HG03196 (cell line): Measurements from ENCODE around the gene ERGIC3.

Experiments
- ATAC-seq: cut with Tn5 transposase; IDR thresholded peaks from one replicate; pipeline ENCODE4 v1.9.1; 2021; ENCODE audit not compliant: unreplicated experiment

Gene ERGIC3

DNA sequence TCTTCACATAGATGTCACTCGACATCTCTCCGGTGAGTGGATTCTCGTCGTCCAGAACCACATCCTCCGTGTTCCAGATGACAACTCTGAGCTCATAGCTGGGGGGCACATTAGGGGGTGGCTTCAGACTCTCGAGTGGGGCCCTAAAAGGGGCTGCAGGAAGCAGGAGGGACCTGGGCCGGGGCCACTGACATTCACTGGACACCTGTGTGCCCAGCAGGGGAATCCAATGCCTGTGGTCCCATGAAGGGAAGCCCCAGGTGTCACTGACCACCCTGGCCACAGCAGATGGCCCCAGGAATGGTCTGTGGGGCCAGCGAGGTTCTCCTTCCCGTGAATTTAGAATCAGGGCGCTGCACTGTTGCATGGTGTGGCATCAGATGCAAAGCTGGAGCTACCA lies 18.7 kb downstream of the ERGIC3 start:
- no peak for ATAC-seq

DNA sequence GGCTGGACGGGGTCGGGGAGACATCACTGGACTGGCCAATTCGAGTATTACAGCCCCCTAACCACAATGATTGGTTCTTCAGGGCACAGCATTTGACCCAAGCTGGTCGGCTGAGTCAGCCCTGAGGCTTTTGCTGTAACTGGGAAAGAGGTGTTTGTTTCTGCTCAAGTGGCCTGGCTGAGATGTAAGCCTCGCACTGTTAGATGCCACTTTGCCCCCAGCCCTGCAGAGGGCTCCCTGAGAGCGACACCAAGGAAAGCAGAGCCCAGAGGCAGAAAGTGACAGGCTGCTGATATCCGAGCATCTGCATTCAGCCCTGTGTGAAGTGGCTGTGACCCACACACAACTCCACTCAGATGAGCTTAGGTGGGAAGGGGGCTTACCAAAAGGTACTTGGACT lies 19.4 kb downstream of the ERGIC3 start:
- no peak for ATAC-seq

DNA sequence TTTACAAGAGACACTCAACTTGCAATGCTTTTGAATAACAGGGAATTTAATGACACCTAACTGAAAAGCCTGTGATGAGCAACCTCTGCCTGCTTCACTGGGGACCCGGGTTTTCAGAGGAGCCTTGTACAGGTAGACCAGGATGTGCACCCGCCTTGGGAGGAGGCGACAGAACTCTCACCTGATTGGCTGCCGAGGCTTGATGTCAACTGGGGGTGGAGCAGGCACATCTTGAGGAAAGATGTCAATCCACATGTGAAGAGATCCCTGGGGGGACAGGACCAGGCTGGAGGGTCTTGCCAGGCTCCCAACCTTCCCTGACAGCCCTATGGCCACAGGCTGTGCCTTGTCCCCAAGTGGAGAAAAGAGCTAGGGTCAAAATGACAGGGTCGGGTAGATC lies 19.8 kb downstream of the ERGIC3 start:
- ATAC-seq: no peak

DNA sequence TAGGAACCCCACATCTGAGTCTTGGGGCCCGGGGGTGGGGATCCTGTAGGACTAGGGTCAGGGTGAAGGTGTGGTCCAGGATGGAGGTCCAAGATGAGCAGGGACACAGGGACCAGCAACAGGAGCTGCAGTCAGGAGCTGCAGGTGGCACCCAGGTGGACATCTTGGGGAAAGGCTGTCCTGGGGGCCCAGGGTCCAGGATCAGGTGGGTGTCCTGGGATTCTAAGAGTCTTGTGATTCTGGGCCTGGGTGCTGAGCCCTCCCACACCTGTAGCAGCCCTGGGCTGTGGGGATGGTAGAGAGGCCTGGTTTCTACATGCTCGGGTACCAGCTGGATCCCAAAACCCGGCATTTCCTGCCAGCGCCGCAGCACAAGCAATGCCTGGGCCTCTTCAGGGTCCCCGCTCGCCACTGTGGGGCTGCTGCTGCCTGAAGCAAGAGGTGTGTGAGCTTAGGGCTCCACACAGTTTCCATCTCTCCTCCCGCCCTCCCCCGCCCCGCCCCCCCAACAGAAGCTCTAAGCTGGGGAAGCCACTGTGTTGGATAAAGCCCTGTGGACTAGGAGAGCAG lies 20.7 kb downstream of the ERGIC3 start:
- no peak for ATAC-seq

DNA sequence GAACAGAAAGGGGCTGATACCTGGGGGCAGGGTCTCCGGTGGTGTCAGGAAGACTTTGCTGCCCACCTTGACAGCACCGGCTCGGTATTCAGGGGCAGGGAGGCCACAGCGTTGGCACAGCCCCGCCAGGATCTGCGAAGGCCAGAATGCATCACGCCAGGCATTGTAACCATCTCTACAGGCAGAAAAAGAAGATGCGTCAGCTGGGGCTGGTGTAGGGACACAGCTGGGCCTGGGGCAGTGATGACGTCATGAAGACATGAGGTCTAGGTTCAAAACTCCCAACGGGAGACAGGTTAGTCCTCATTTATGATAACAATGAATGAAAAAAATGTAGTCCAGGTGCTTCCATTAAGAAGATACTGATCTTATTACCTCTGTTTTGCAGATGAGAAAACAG lies 22.0 kb downstream of the ERGIC3 start:
- no peak for ATAC-seq

DNA sequence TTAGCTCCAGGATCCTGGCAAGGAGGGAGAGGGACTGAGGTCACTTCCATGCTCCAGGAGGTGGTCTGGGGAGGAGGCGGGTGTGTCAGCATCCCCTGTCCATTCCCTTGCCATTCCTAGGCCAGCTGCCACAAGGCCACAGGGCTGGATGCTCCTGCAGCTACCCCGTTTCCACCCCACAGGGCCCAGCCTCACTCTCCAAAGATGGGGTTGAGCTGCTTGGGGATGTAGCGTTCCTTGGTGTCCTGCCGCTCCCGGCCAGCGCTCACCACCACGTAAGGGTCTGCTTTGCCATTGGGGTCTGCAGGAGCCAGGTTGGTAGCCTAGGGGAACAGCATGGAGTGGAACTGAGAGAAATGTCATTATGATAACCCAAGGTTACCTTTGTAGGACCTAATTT lies 23.0 kb downstream of the ERGIC3 start:
- no peak for ATAC-seq

DNA sequence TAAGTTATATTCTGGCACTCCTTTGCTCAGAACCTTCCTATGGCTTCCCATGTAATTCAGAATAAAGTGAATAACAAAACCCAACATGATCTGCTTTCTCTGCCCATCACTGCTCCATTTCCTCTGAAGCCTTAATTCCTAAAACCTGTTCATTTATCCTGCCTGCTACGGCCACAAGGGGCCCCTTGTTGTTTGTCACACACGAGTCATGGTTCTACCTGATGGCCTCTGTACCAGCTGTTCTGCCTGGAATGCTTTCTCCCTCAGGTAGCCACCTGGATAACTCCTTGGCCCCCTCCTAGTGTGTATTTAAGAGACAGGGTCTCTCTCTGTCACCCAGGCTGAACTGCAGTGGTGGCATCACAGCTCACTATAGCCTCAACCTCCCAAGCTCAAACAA lies 26.8 kb downstream of the ERGIC3 start:
- no peak for ATAC-seq

DNA sequence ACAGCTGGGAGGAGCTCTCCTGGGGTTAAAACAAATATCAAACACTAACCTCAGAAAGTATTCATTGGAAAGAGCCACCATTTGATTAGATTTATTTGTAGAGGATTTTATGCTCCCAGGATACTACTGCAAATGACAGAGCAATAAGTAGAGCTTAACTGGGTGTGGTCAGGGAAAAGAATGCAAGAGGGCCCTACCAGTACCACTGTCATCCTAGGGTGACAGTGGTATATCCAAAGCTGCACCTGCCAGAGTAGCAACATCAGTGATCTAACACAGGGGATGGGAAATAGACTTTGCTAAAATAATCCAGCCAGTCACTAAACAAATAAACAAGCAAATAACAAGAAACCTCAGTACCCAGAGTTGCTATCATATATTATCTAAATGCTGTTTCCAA lies 29.7 kb downstream of the ERGIC3 start:
- no peak for ATAC-seq

DNA sequence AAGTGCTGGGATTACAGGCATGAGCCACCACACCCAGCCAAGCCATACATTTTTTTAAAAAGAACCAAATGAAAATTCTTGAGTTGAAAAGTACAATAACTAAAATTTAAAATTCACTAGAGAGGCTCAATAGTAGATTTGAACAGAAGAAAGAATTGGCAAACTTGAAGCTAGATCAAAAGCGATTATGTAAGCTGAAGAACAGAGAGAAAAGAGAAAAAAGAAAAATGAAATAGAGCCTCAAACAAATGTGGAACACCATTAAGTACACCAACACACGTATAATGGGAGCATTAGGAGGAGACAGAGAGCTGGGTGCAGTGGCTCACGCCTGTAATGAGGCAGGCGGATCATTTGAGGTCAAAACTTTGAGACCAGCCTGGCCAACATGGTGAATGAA lies 31.0 kb downstream of the ERGIC3 start:
- no peak for ATAC-seq

DNA sequence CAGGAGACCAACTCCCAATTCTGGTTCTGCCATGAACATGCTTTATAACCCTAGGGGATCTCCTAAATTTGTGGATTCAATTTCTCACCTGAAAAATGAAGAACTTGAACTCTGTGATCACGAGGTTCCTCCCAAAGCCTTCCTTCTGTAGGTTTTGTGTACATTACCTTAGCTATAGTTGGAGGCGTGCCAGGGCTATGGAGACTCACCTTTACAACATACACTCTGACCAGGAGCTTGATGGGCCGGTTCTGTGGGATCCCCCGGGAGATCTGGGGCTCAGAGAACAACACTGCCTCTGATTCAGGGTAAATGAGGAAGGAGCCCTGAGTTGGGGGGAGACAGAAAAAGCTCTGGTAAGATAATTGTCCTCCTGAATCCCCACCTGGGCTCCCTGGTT lies 34.1 kb downstream of the ERGIC3 start:
- no peak for ATAC-seq

DNA sequence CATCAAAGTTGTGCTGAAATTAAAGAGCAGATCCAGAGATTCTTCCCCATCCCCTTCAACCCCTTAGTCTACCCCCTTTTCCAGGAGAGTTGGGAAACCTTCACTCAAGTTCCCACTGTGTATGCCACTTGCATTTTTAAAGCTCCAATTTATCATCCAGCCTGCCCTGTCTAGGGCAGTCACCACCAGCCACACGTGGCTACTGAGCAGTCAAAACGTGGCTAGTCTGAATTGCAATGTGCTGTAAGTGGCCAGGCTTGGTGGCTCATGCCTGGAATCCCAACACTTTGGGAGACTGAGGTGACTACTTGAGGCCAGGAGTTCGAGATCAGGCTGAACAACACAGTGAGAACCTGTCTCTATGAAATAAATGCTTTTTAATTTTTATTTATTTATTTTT lies 34.9 kb downstream of the ERGIC3 start:
- ATAC-seq: no peak

DNA sequence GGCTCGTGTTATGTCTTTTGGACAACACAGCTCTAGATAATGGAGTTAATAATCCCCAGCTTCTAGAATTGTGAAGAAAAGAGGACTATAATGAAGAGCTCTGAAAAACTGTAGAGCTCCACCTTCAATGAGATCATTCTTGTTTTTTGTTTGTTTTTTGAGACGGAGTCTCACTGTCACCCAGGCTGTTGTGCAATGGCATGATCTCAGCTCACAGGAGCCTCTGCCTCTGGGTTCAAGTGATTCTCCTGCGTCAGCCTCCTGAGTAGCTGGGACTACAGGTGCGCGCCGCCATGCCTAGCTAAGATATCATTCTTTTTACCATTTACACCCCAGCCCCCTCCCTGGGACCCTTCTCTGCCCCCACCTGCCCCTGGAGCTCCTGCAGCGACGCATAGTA lies 36.6 kb downstream of the ERGIC3 start:
- ATAC-seq: no peak

DNA sequence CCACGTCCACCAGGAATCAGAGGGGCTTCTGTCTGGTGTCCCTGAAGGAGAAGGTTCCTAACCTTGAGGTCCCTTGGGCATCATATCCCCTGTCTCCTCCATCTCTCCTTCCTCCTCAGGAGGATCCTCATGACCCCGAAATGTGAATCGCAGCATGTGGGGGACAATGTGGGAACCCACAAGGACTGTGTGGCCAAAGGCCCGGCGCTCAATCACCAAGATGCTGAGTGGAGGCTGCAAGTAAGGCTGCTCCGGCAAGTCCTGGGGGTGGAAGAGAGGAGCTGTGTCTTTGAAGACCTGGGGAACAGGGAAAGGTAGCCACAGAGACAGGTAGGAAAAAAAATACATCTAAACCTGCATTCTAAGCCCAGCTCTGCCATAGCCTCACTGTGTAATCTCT lies 37.3 kb downstream of the ERGIC3 start:
- no peak for ATAC-seq

DNA sequence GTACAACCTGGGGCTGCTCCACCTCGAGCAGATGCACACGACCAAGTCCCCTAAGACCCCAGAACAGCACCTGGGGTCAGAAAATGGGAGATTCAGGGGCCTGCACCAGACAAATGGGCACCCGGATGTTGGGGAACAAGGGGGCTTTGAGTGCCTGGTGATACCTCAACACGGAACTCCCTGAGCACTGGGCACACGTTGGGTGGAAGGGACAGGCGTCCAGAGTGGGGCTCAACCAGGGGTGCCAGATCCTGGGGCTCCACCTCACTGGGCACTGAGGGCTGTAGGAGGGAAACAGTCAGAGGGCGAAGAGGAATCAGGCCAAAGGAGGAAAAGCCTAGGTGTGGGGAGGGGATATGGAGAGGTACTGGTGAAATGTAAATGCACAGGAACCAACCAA lies 40.3 kb downstream of the ERGIC3 start:
- ATAC-seq: no peak

DNA sequence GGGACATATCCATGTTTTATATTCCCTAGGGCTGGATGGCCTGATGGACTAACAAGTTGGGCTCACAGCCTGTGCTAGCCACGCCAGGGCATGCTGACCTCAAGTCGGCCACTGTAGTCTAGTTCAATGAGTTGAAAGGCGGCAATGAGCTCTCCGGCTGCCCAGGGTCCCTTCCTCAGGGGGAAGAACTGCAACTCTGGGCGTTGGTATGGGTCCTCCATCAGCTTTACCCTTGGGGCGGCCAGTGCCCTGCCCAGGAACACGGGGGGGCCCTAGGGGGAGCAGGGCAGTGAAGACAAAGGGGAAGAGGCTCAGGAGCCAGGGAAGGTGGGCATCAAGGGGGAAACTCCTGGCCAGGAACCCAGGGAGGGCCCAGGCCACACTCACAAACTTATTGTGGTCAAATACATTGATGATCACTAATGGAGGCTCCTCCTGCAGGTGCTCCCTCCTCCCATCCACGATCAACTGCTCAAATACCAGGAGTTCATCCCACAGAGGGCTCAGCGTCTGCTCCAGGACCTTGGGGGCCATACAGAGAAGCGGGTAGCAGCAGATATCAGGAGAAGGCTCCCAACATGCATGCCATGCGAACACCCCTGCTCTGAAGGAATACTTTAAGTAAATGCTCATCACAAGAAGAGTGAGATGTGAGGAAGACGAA lies 41.0 kb downstream of the ERGIC3 start:
- no peak for ATAC-seq

DNA sequence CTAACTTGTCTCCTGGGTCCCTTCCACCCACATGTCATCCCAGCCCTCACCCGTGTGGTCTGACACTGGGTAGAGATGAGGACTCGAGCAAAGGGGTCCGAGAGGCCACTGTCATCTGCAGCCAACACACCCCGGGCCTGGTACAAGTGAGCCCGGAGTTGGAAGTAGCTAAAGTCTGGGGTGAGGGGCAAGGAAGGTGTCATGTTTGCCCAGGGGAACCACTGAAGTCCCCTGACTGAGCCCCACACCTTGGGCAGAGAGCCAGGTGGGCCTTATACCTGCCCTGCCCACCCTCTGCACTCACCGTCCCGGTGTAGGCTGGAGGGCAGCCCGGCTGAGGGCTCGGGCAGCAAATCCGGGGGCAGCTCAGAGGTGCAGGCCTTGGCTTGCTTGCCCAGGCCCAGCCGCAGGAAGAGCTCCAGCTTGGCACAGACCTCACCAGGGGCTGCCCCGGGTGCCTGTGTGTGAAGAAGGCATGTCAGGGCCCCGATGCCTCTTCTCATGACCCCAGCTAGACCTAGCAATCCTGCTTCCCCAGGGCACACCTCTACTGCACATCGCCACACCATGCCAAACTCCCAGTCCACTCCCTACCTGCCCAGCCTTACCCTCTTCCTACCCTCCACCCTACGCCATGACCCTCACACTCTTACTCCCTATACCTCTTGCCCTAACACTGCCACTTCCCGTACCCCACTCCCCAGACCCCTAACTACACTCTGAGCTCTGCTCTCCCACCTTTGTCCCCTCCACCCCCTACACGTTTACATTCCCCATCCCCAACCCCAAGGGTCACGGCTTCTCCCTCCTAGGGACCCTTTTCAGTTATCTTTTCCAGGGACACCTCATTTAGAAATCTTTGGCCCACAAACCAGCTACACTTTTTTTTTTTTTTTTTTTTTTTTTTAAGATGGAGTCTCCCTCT lies 42.0 kb downstream of the ERGIC3 start:
- no peak for ATAC-seq

DNA sequence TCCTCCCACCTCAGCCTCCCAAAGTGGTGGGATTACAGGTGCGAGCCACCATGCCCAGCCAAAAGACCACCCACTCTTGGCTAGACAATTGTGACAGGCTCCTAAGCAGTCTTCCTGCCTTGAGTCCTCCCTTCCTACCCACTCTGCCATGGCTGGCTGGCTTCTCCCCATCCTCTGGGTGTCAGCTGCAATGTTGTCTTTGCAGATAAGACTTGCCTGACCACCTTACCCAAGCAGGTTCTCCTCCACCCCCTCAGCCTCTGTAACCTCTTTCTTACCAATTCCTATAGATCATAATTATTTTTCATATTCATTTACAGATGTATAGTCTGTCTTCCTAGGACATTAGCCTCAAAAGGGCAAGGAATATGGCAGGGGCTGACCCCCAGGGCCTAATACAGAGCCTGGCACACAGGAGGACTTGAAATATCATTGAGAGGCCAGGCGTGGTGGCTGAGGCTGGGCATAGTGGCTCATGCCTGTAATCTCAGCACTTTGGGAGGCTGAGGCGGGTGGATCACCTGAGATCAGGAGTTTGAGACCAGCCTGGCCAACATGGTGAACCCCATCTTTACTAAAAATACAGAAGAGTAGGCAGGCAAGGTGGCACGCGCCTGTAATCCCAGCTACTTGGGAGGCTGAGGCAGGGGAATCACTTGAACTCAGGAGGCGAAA lies 45.0 kb downstream of the ERGIC3 start:
- ATAC-seq: no peak

DNA sequence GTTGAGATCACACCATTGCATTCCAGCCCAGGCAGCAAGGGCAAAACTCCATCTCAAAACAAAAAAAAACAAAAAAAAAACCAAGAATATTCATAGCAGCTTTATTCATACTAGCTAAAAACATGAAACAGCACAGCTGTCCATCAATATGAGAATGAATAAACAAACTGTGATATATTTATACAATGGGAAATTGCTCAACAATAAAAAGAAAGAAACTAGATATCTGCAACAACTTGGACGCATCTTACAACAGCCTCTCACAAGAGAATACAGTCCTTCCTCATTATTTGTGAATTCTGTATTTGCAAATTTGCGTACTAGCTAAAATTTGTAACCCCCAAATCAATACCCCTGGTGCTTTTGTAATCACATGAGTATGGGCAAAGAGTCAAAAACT lies 45.6 kb downstream of the ERGIC3 start:
- no peak for ATAC-seq

DNA sequence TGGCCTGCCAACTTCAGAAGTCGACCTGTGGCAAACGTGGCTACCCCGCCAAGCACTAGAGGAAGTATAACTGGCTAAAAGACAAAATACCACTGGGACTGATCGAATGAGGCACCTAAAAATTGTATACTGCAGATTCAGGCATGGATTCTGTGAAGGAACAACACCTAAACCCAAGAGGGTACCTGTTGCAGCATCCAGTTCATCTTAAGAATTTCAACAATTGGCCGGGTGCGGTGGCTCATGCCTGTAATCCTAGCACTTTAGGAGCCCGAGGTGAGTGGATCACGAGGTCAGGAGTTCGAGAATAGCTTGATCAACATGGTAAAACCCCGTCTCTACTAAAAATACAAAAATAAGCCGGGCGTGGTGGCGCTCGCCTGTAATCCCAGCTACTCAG lies 46.5 kb downstream of the ERGIC3 start:
- ATAC-seq: no peak

DNA sequence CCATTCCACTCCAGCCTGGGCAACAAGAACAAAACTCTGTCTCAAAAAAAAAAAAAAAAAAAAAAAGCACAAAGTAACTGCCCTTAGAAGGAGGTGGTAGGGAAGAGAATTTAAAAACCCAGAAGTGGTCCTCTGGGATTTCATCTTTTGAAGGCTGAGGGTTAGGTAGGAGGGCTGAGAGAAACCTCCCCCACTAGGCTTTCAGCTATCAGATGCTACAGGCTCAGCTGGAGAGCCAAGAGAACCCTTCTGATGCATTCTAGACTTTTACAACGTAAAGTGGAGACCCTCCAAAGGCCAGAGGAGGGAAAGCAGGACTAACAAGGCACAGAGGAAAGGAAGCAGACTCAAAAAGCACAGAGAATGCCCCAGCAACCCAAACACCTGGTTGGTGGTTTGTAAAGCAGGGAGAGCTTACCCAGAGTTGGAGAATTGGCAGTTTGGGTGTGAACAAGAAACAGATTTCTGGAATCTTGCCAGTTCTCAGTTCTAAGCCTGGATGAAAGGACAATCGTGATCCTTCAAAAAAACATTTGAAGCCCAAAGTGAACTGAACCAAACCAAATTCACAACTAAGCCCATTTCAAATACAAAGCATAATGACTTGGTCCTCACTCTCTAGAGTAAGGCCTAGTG lies 50.6 kb downstream of the ERGIC3 start:
- ATAC-seq: no peak

DNA sequence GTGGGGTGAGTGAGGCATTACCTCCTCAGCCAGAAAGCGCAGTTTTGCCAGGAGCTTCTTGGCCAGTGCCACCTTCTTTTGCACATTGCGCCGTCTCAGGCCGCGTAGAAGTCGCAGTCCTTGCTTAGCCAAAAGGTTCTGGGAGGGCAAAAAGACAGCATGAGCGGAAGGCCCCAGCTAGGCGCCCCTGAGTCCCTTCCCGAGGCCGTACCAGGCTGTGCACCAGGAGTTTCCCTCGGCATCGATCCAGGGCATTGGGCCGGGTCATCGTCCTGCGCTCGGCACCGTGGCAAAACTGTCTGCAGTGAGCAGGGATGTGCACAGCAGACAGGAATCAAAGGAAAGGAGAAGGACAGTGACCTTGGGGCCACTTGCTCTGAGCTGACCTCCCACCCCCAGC lies 53.6 kb downstream of the ERGIC3 start:
- ATAC-seq: no peak
